Heart right ventricle (tissue), 16 donors: ENCODE measurements around the gene ZBTB7B. TPM values are rescaled to one million over a fixed set of nuclear protein-coding genes. Genes with fewer than 3 reads are reported as not detected.
A peak's percentile ranks its signal among the peaks of the same experiment; 100 is the strongest.

Experiments
- ATAC-seq, 8 donors: fragments of 200-7000 bp; cut with Tn5 transposase; one replicate each; pipeline ENCODE4 v1.9.1; 2020; ENCODE audit warnings: mild to moderate bottlenecking in 8 of 8, moderate library complexity in 8 of 8, moderate number of reproducible peaks in 1 of 8
- DNase-seq, 2 donors: peaks; one replicate each; pipeline ENCODE4 v3.0.0-alpha.2; 2020
- H3K27ac ChIP-seq, 10 donors: fragments of 200-600 bp; sonication (generic) in 2 of 10; one replicate each; pipeline versions ENCODE4 v1.5.0 to v1.8.0; 2020 to 2022; ENCODE audit warnings: mild to moderate bottlenecking in 3 of 10
- H3K27me3 ChIP-seq, 7 donors: fragments of 200-600 bp; one replicate each; pipeline ENCODE4 v1.8.0; 2021 to 2022; ENCODE audit warnings: mild to moderate bottlenecking in 2 of 7
- H3K36me3 ChIP-seq, 9 donors: fragments of 200-600 bp; sonication (generic) in 1 of 9; one replicate each; pipeline versions ENCODE4 v1.5.0 to v1.8.0; 2020 to 2022; ENCODE audit warnings: mild to moderate bottlenecking in 2 of 9
- H3K4me1 ChIP-seq, 9 donors: fragments of 200-600 bp; sonication (generic) in 1 of 9; one replicate each; pipeline versions ENCODE4 v1.5.0 to v1.8.0; 2020 to 2022; ENCODE audit warnings: mild to moderate bottlenecking in 4 of 9
- H3K4me3 ChIP-seq, 10 donors: fragments of 200-600 bp; sonication (generic) in 2 of 10; one replicate each; pipeline versions ENCODE4 v1.5.0 to v1.8.0; 2020 to 2022; ENCODE audit warnings: mild to moderate bottlenecking in 7 of 10, moderate library complexity in 2 of 10
- H3K9me3 ChIP-seq, 11 donors: fragments of 200-600 bp in 10 of 11; sonication (generic) in 2 of 11; one replicate each; pipeline versions ENCODE4 v1.5.0 to v1.8.0; 2013 to 2022; ENCODE audit warnings: mild to moderate bottlenecking in 2 of 11, control low read depth in 1 of 11, moderate library complexity in 1 of 11
- CTCF ChIP-seq, 9 donors: fragments of 200-600 bp; sonication (generic) in 2 of 9; IDR thresholded peaks; one replicate each; pipeline versions ENCODE4 v1.5.0 to v1.8.0; 2021 to 2022; ENCODE audit warnings: antibody characterized with exemption in 9 of 9, mild to moderate bottlenecking in 5 of 9, moderate library complexity in 1 of 9
- WGBS, 2 donors: extraction: QIAGEN DNeasy Blood & Tissue Kit; methylation state at CpG; one replicate each; pipeline ENCODE4 v1.1.7; 2013; ENCODE audit warnings: inconsistent platforms in 1 of 2; 5-methylcytosine and 5-hydroxymethylcytosine counted together
- intact Hi-C, 10 donors: fragments of 100-400 bp; cut with DNase I; formaldehyde crosslinking; loops; one replicate each; pipeline versions ENCODE4 v1.11.1 to v1.14.2; 2022
- polyA plus RNA-seq, 2 donors: library from polyadenylated mRNA; stranded (reverse); fragments of 200-250 nt; gene quantifications; one replicate each; pipeline ENCODE4 v1.2.3, GENCODE V29; 2013
- total RNA-seq, 10 donors: library from RNA; stranded (reverse); fragmentation: NEBNext Ultra II Directional in 3 of 10; extraction: Animal tissue kit (Norgen Biotek cat#: 25700) in 3 of 10; gene quantifications; one replicate each; pipeline versions ENCODE4 v1.2.1 to v1.2.4, GENCODE V29; 2021 to 2023
- donor health status: Arrhythmogenic right ventricular cardiomyopathy.
- donor health status: ischemic (EF 13 %, LVEDD 7.1; RV severe dilation, severe dysfunction).
- donor health status: healthy with polysubstance abuse.
- donor health status: DM: no; HTN: yes; CAD: no.
- donor health status: DM: no; HTN: no; CAD: no.
- donor health status: ischemic (EF 25% LVEDD 6.9; RV normal size, moderate dysfunction).
- donor health status: ischemic (EF 25% LVEDD 5.7; RV mildly dilated, moderate dysfunction).
- donor health status: healthy.
- donor health status: DM: yes; HTN: yes; CAD: no.
- donor health status: Ischemic cardiomyopathy.
- donor health status: ischemic (EF 35%, LVEDD 5.7; RV mildly dilated, moderate dysfunction).
- donor health status: nonischemic (EF 11% LVEDD 7.7; RV severe dilation, severe dysfunction).
- donor health status: DM: yes; HTN: yes; CAD: no.
- donor health status: PGD.
- donor health status: ischemic (EF 29% LVEDD 5.4; RV normal size, mild dysfunction).
- donor health status: nonischemic (EF 23%, LVEDD 6.1; RV moderate dilation, normal function).

Gene ZBTB7B
- total and polyA plus RNA-seq, 12 donors = 25.7 to 54.7 (median 37.9) TPM

GRCh38 chr1:154955039-154955717 is 47.4 kb upstream of the ZBTB7B start:
- 11 to 16% methylated on average over 4 of the region's 4 CpGs for WGBS, 2 donors
- H3K9me3 ChIP-seq = no peaks in the 10 kb centered on the region
- peaks cover 0 to 39% (median 15%) of the 10 kb centered on the region in 9 donors for H3K36me3 ChIP-seq
- DNase-seq (no peak), ATAC-seq (peak in 1 of 8 donors; percentile 2)
- H3K4me1 ChIP-seq = peaks cover 15 to 60% (median 49%) of the 10 kb centered on the region in 9 donors
- no peak for TF ChIP-seq CTCF (IDR thresholded peaks at IDR 0.05)
- peak overlapping the region in 8 of 10 donors; percentile 69 to 84 (median 80) for H3K27ac ChIP-seq
- no peaks in the 10 kb centered on the region for H3K27me3 ChIP-seq
- H3K4me3 ChIP-seq = peak overlapping the region; percentile 26 to 74 (median 60)
- intact Hi-C loops = loop anchor here in 3 of 10 donors (5.0 to 10.0 kb wide), 3 partner anchors 60 to 97 kb away; partner anchors contain the start of gene ADAM15 (in 1 of the 3)

- Histone ChIP-seq H3K36me3 (peaks cover 0 to 31% (median 15%) of the 10 kb centered on the region in 9 donors), H3K27me3 (no peaks in the 10 kb centered on the region), H3K9me3 (no peaks in the 10 kb centered on the region), H3K4me3 (peak within 1 kb of the TSS; percentile 26 to 74 (median 60)), H3K27ac (peak within 1 kb of the TSS in 9 of 10 donors; percentile 69 to 84 (median 80)), H3K4me1 (peaks cover 15 to 68% (median 57%) of the 10 kb centered on the region in 9 donors)
- peak in 1 of 2 donors; percentile 91 for DNase-seq
- TF ChIP-seq CTCF (IDR thresholded peaks at IDR 0.05) = peak in 5 of 9 donors; percentile 21 to 47 (median 34)
- ATAC-seq = peak; percentile 70 to 94 (median 88)
- intact Hi-C loops = loop anchor here in 3 of 10 donors (5.0 to 10.0 kb wide), 3 partner anchors 59 to 96 kb away; partner anchors contain the start of gene ADAM15 (in 1 of the 3)
- WGBS, 2 donors = 0 to 1% methylated on average over 18 of the region's 18 CpGs
Measured at GRCh38 chr1:154955718-154956543, 46.7 kb upstream of the ZBTB7B start, which contains the start of gene PBXIP1. PBXIP1 (minus strand) TSS chr1:154956099; CDS start chr1:154953721, 2,378 bp downstream.

GRCh38 chr1:154956544-154956941 is 46.1 kb upstream of the ZBTB7B start:
- Histone ChIP-seq H3K36me3 (peaks cover 0 to 25% (median 15%) of the 10 kb centered on the region in 9 donors), H3K4me1 (peaks cover 15 to 71% (median 58%) of the 10 kb centered on the region in 9 donors), H3K4me3 (peak overlapping the region; percentile 26 to 74 (median 60)), H3K9me3 (no peaks in the 10 kb centered on the region), H3K27me3 (no peaks in the 10 kb centered on the region), H3K27ac (peak overlapping the region in 9 of 10 donors; percentile 69 to 84 (median 80))
- no peak for TF ChIP-seq CTCF (IDR thresholded peaks at IDR 0.05)
- 1 to 8% methylated on average over 6 of the region's 6 CpGs for WGBS, 2 donors
- ATAC-seq = peak in 6 of 8 donors; percentile 3 to 45 (median 29)
- peak in 1 of 2 donors; percentile 48 for DNase-seq
- intact Hi-C loops = loop anchor here in 3 of 10 donors (5.0 to 10.0 kb wide), 3 partner anchors 58 to 96 kb away; partner anchors contain the start of gene ADAM15 (in 1 of the 3)
